GF-D8 (cell line): ENCODE data around the gene LLGL2.
"Not testable (repeated sequence)": the region's sequence is repeated elsewhere in the genome, so short reads cannot be mapped to it uniquely, and the experiment has no call there.

Experiments
- DNase-seq: peaks from one replicate; lab custom pipeline; 2025; lab: John Stamatoyannopoulos, UW

The LLGL2 gene

GRCh38 chr17:75571197-75571884 lies 45.8 kb downstream of the LLGL2 start:
- peak; percentile 79 for DNase-seq

- DNase-seq = no peak
These were observed 46.4 kb downstream of the LLGL2 start for GRCh38 chr17:75571885-75572215.

- DNase-seq = no peak
These were observed 47.4 kb downstream of the LLGL2 start for GRCh38 chr17:75572713-75573539.

- DNase-seq = no peak
These were observed 48.1 kb downstream of the LLGL2 start for GRCh38 chr17:75573540-75573957.

- DNase-seq = no peak
These were observed 48.5 kb downstream of the LLGL2 start for GRCh38 chr17:75573994-75574393.

DNA sequence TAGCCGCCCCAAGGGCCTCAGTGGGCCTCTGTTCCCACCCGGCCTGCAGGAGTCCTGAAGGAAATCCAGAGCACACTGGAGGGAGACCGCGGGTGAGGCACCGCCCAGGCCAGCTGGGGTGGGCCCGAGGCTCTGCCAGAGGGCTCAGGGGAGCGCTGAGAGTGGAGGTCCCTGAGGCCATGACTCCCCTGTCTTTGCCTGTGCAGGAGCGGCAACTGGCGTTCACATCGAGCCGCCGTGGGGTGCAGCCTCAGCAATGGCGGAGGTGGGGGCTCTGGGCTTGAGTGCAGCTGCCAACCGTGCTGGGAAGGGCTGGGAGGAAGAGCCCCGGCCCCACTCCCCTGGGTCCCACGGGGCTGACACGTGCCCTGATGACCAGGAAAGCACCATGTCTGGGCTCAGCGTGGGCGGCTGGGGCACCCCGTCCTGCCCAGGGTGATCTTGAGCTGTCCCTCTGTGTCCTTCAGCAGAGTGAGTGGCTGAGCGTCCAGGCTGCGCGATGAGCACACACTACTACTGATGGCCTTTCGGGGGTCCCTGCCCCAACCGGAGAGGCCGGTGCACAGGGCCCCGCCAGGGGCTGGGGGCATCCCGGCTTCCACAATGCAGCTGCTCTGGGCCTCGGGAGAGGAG lies 49.0 kb downstream of the LLGL2 start:
- DNase-seq = no peak

GRCh38 chr17:75575197-75575596 lies 49.7 kb downstream of the LLGL2 start:
- no peak for DNase-seq

DNA sequence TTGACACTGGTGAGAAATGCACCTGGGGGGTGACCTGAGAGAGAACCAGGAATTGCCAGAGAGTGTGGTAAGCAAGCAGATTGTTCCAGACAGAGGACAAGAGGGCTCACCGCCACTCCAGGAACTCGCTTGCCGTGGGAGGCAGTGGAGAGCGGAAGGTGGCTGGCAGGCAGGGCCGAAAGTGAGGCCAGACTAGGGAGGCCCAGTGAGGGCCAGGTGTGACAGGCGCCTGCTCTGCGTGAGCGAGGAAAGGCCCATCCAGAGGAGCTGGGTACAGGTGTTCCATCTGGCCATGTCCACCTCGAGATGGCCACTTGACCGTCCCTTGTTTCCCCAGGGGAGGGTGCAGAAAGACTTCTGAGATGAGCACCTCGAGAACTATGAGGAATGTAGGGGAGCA lies 50.2 kb downstream of the LLGL2 start:
- DNase-seq = no peak

- no peak for DNase-seq
These were observed 51.2 kb downstream of the LLGL2 start for GRCh38 chr17:75576661-75577060.

- peak; percentile 7 for DNase-seq
These were observed 55.7 kb downstream of the LLGL2 start for GRCh38 chr17:75581121-75581725.

- DNase-seq = not testable (repeated sequence)
These were observed 57.7 kb downstream of the LLGL2 start for GRCh38 chr17:75583197-75583596.

- no peak for DNase-seq
These were observed 59.3 kb downstream of the LLGL2 start for GRCh38 chr17:75584849-75585175.

GRCh38 chr17:75587675-75588595 lies 62.4 kb downstream of the LLGL2 start, which contains the start of gene MYO15B:
MYO15B (plus strand) TSS chr17:75587800; CDS start chr17:75588058, 258 bp downstream.
- peak; percentile 54 for DNase-seq

- no peak for DNase-seq
These were observed 63.1 kb downstream of the LLGL2 start for GRCh38 chr17:75588596-75589011.

- peak; percentile 46 for DNase-seq
These were observed 63.8 kb downstream of the LLGL2 start for GRCh38 chr17:75589012-75589918.

DNA sequence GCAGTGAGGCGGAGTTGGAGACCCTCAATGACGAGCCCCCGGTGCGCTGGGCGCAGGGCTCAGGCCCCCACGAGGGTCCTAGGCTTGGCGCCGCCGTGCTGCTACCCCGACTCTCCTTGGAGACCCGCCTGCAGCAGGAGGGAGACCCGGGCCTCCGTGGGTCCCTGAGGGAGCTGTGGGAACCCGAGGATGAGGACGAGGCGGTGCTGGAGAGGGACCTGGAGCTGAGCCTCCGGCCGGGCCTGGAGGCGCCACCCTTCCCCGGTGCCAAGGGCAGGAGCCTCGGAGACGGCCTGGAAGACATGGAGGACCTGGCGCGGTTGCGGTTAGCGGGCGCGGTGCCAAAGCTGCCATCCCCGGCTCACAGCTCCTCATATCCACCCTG lies 64.4 kb downstream of the LLGL2 start:
- no peak for DNase-seq

- no peak for DNase-seq
These were observed 64.8 kb downstream of the LLGL2 start for GRCh38 chr17:75590314-75590761.

DNA sequence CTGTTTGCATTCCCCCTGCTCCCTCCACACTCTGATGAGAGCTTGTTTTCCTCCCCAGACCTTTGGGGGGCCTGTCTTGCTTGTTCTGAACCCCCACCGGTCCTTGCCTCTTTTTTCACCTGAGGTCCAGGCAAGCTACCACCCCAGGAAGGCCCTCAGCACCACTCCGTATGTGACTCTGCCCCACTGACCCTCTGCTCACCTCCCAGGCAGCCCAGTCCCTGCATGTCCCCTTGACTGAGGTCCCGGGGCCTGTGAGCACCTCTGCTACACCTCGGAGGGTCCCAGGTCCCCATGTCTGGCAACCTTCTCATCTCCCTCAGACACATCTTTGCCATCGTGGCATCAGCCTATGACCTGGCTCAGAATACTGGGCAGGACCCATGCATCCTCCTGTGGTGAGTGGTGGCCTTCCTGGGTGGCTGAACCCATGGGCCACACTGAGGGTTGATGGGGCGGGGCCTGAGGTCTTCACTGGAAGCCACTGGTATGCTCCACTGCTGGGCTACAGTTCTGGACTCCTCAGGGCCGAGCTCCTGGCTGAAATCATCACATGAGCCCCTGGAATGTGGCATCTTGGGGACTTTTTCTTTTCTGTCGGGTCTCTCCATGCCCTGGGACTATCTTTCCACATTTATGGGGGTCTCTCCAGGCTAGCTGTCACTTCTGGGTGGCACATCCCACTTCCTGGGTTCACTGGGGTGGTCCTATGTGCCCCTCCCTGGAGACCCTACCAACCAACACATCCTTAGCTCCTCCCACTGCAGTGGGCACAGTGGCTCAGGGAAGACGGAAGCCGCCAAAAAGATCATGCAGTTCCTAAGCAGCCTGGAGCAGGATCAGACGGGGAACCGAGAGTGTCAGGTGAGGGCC lies 65.6 kb downstream of the LLGL2 start:
- DNase-seq = no peak

- no peak for DNase-seq
These were observed 66.3 kb downstream of the LLGL2 start for GRCh38 chr17:75591722-75592302.
